ENCODE data around the gene TSPAN2.

The TSPAN2 gene

GRCh38 chr1:115036814-115037507 is 52.3 kb downstream of the TSPAN2 start:
- no peaks in the 10 kb centered on the region for H3K9me3 ChIP-seq (ENCODE audit: insufficient read depth, low read length)
- H3K36me3 ChIP-seq (ENCODE audit: low read length), result no peaks in the 10 kb centered on the region
- H3K4me3 ChIP-seq (ENCODE audit: insufficient read depth, low read length, poor library complexity, severe bottlenecking), result no peak overlapping the region
- no peaks in the 10 kb centered on the region; the same call in 1 of the 2 replicates for H3K27me3 ChIP-seq (ENCODE audit: low read length)
- no peaks in the 10 kb centered on the region for H4K20me1 ChIP-seq (ENCODE audit: low read depth, low read length)
- H3K27ac ChIP-seq (ENCODE audit: low read depth, low read length), result no peak overlapping the region
- no peaks in the 10 kb centered on the region for H3K79me2 ChIP-seq (ENCODE audit: insufficient read depth, low read length)
- no peak overlapping the region for H3K4me2 ChIP-seq (ENCODE audit: low read depth, low read length, poor library complexity, severe bottlenecking)
- no peak for TF ChIP-seq CTCF (IDR thresholded peaks at IDR 0.05; ENCODE audit: insufficient read depth, low read length, poor library complexity, severe bottlenecking)
- TF ChIP-seq EZH2phosphoT487 (conservative IDR thresholded peaks at IDR 0.05; ENCODE audit: low read length), result no peak
- H3K9ac ChIP-seq (ENCODE audit: low read length), result no peak overlapping the region
- H3K9me2 ChIP-seq (replicated peaks; ENCODE audit: insufficient read depth, low read length), result no peaks in the 10 kb centered on the region
- H2AFZ ChIP-seq (ENCODE audit: low read depth, low read length, severe bottlenecking), result no peak overlapping the region
- H3F3A ChIP-seq (ENCODE audit: insufficient read depth), result no peaks in the 10 kb centered on the region

- Histone ChIP-seq H3K9me2 (replicated peaks; ENCODE audit: insufficient read depth, low read length) (no peaks in the 10 kb centered on the region), H3K27ac (ENCODE audit: low read depth, low read length) (no peak overlapping the region), H3K4me3 (ENCODE audit: insufficient read depth, low read length, poor library complexity, severe bottlenecking) (no peak overlapping the region), H3K27me3 (ENCODE audit: low read length) (no peaks in the 10 kb centered on the region; the same call in 1 of the 2 replicates), H3K36me3 (ENCODE audit: low read length) (no peaks in the 10 kb centered on the region), H3K9me3 (ENCODE audit: insufficient read depth, low read length) (no peaks in the 10 kb centered on the region), H4K20me1 (ENCODE audit: low read depth, low read length) (no peaks in the 10 kb centered on the region), H3F3A (ENCODE audit: insufficient read depth) (no peaks in the 10 kb centered on the region), H2AFZ (ENCODE audit: low read depth, low read length, severe bottlenecking) (no peak overlapping the region), H3K79me2 (ENCODE audit: insufficient read depth, low read length) (no peaks in the 10 kb centered on the region), H3K4me2 (ENCODE audit: low read depth, low read length, poor library complexity, severe bottlenecking) (no peak overlapping the region), H3K9ac (ENCODE audit: low read length) (no peak overlapping the region)
- TF ChIP-seq EZH2phosphoT487 (conservative IDR thresholded peaks at IDR 0.05; ENCODE audit: low read length) (no peak), CTCF (IDR thresholded peaks at IDR 0.05; ENCODE audit: insufficient read depth, low read length, poor library complexity, severe bottlenecking) (no peak)
These were observed 53.7 kb downstream of the TSPAN2 start for GRCh38 chr1:115035652-115036051.

GRCh38 chr1:115031595-115031994 is 57.7 kb downstream of the TSPAN2 start:
- Histone ChIP-seq H2AFZ (ENCODE audit: low read depth, low read length, severe bottlenecking) (no peak overlapping the region), H3K36me3 (ENCODE audit: low read length) (no peaks in the 10 kb centered on the region), H3K9ac (ENCODE audit: low read length) (no peak overlapping the region), H3F3A (ENCODE audit: insufficient read depth) (no peaks in the 10 kb centered on the region), H3K79me2 (ENCODE audit: insufficient read depth, low read length) (no peaks in the 10 kb centered on the region), H3K4me3 (ENCODE audit: insufficient read depth, low read length, poor library complexity, severe bottlenecking) (no peak overlapping the region), H3K27ac (ENCODE audit: low read depth, low read length) (no peak overlapping the region), H3K4me2 (ENCODE audit: low read depth, low read length, poor library complexity, severe bottlenecking) (no peak overlapping the region), H3K27me3 (ENCODE audit: low read length) (no peaks in the 10 kb centered on the region; the same call in 1 of the 2 replicates), H4K20me1 (ENCODE audit: low read depth, low read length) (no peaks in the 10 kb centered on the region), H3K9me2 (replicated peaks; ENCODE audit: insufficient read depth, low read length) (no peaks in the 10 kb centered on the region), H3K9me3 (ENCODE audit: insufficient read depth, low read length) (no peaks in the 10 kb centered on the region)
- TF ChIP-seq CTCF (IDR thresholded peaks at IDR 0.05; ENCODE audit: insufficient read depth, low read length, poor library complexity, severe bottlenecking) (no peak), EZH2phosphoT487 (conservative IDR thresholded peaks at IDR 0.05; ENCODE audit: low read length) (no peak)

Measured in SU-DHL-6 (cell line).